Renal cortex interstitium (tissue), 11 donors: ENCODE results near the gene POLN. TPM values are rescaled to one million over a fixed set of nuclear protein-coding genes. Genes with fewer than 3 reads are reported as not detected.
"Not testable (repeated sequence)": the region's sequence is repeated elsewhere in the genome, so short reads cannot be mapped to it uniquely, and the experiment has no call there.

ENCODE experiments used
- DNase-seq, 11 donors: peaks; one replicate each; pipeline ENCODE4 v3.0.0-alpha.2; 2013; ENCODE audit warnings: low read depth in 9 of 11, low spot score in 4 of 11; ENCODE audit errors: extremely low read depth in 1 of 11
- polyA plus RNA-seq, 3 donors: library from polyadenylated mRNA; unstranded; fragments of 120-200 nt; gene quantifications; one replicate each; pipeline ENCODE4 v1.2.1, GENCODE V29; 2013; ENCODE audit not compliant: insufficient read length in 3 of 3

The POLN gene
- polyA plus RNA-seq, 3 donors, result 2.9 to 5.0 (median 3.1) TPM

DNA sequence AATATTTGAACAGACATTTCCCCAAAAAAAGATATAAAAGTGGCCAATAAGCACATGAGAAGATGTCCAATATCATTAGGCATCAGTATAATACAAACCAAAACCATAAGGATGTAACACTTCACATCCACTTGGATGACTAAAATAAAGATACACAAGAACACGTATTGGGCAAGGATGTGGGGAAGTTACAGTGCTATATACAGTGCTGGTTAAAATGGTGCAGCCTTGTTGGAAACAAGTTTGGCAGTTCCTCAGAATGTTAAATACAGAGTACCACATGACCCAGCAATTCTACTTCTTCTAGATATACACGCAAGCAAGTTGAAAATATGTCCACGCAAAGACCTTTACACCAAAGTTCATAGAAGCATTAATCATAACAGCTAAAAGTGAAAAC is 58.9 kb downstream of the POLN start:
- no peak for DNase-seq

DNA sequence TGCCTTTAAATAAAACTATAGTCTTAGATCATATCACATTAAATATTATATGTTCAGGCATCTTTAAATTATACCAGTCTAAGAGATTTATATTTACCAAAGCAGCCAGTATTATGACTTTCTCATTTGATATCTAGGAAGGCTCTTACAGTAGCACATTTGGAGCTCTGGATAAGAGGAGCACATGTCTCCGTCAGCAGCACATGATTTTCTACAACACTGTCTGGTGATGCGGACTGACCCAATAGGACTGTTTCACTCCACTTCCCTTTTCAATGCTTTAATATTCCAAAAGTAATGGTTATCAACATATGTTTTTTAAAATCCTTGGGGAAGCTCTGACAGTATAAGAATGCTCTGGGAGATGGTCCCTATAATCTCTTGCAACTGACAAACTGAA is 61.5 kb downstream of the POLN start:
- DNase-seq, result no peak

DNA sequence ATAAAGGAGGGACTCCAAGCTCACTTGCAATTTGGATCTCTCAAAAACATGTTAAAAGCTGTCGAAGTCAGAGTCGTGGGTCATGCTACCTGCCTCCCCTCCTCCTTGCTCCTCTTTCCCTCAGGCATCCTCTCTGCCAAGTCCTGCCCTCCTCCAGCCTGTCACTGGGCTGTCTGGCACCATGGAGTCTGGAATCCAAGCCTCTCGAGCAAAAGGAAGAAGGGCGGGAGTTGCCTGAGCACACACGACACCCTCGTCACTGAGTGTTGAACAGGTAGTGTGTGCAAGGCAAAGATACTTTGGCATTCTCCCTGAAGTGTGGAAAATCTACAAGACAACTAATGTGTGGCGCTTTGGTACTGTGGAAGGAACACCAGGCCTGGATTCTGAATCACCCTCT is 62.2 kb downstream of the POLN start:
- DNase-seq, result no peak

DNA sequence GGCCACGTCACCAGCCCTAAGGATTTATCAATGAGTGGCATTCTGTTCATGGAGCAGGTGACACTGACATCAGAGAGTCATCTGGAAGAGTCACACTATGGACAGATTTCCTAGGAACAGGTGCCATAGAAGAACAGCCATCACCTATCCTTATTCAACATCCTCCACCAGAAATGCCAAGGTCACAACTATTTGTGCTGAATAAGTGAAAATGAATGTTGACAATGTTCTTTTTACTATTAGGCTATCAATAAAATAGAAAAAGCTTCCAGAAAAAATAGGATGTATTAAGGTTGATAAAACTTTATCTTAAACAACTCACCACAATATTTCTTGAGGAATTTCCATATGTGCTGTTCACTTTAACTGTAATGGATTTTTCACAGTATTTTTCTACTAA is 62.9 kb downstream of the POLN start:
- DNase-seq, result no peak

DNA sequence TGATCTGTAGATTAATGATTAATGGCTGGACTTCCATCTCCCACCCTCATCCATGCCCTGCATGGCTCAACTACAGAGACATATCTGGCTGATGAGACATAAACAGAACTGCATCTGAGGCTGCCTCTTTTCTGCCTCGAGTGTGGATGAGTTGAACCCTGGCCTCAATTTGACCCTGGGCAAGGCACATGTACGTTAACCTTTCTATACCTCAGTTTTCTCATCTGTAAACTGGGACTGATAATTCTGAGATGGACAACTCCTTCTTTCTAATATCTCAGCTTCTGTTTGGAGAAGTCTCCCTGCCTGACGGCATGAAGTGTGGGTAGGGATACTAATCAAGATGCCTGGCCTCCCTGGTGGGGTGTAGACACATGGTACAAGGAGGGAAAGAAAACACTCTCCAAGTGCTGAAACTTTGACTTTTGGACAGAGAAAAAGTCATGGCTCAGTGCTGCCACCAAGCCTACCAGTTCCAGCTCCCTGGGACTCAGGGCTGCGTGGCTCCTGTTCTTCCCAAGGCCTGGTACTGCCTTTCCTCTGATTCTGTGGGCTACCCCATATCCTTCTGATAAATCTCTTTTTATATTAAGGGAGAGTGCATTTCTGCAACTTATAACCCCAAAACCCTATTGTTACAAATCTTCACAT is 64.4 kb downstream of the POLN start:
- DNase-seq, result no peak

DNA sequence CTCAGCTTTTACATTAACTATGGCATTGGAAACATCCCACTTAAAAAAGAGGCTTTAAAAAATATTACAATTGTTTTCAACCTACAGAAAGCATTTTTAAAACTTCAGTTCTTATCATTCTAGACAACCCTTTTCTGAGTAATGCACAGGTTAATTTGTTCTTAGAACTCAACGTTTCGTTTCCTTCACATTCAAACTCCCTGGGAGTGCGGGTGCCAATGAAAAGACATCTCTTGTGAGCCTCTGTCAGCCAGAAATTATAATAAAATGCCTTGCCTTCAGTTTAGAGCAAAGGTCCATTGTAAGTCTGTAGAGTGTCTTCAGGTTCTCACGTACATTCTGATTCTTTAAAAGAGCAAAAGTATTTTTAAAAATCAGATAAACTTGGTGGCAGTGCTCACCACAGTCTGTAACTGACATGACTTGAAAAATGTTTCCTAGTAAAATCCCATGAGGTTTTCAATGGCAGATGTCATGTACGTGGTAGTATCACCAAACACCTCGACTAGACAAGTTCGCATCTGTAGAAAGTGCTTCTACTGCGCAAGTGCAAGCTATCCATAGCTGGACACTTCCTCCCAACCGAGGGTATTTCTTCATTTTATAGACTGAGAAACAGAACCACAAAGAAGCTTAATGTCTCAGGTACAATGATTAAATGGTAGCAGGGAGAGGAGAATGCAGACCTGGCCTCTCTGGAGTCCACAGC is 65.8 kb downstream of the POLN start:
- DNase-seq, result no peak

DNA sequence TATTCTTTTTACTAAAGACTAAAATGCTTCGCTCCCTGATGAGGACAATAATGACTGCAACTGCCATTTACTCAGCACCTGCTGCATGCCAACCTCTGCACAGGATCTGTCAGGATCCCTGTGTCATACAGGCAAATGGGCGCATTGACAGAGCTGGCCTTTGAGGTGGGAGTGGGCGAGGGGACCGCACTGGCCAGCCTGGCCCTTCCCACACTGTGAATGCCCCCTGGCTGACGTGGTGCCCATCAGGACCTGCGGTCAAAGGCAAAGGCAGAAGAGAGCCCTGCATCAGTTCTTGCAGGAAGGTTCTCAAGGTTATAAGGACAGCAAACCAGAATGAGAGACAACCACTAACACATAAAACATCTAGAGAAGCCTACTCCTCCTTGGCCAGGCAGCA is 67.9 kb downstream of the POLN start:
- DNase-seq, result no peak

DNA sequence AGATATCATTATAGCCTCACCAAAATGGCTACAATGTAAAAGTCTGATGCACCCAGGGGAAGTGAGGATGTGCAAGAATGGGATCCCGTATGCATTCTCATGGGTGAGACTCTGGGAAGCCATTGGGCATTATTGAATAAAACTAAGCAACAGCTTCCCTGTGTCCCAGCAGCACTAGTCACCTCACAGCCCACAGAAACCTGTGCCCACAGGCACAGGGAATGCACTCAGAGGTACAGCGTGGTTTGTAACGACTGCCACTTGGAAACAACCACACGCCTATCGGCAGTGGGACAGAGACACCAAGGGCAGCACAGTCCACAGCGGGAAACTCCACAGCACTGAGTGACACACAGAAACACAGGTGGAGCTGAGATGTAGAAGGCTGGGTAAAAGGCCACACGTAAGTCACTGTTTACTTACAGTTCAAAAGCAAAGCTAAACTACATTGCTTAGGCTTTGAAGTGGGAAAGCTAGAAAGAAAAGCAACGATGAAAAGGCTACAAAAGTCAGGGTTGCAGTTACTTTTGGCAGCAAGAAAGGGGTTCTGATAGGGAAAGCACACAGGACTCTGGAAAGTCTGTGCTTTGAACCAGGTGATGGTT is 69.2 kb downstream of the POLN start:
- no peak for DNase-seq

DNA sequence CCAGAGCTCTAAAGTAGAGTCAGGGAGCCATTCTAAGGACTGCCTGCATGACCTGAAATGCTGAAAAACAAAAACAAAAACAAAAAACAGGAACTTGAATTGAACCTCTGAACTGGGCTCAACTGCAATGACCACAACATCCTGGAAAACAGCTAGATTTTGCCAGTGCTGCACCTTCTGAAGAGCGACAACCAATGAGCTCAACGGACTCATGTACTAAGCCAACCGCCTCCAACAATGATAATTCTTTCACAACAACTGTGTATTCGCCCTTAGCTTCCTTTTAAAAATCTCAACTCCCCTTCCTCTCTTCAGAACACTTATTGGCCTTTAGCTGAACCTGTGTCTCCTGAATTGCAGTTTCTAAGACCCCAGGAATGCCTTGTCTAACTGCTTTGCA is 69.8 kb downstream of the POLN start:
- no peak for DNase-seq

DNA sequence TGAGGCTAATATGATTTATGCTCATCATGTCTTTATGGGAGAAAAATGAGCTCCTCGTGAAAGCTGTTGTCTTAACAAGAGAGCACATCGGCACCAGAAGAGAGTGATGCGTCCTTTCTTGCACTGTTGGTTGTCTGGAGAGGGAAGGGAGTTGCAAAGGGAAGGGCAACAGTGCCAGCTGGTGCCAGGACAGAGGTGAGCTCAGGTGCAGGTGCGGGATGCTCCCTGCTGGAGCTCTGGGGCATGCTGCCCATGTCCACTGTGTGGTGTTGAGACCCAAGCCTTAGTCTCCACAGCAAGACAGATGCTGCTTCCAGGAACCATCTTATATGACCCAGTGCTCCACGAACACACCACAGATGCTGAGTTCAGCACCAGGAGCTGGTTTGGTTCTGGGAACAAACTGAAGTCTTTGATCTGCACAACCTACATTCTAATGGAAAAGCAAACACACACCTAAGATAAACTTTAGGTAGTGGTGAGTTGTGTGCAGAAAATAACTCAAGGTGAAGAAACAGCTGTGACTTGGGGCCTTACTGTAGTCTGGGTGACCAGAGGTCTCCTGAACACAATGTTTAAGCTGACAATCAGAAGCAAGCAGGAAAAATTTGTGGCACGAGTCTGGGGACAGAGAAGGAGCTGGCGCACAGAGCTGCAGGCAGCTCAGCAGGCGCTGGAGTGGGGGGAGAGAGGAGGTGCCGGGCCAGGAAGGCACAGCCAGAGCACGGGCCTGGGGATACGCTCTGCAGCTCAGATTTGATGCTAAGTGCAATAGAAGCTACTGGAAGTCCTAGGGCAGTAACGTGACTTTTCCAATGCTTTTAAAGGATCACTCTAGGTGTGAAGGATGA is 73.2 kb downstream of the POLN start:
- no peak for DNase-seq

DNA sequence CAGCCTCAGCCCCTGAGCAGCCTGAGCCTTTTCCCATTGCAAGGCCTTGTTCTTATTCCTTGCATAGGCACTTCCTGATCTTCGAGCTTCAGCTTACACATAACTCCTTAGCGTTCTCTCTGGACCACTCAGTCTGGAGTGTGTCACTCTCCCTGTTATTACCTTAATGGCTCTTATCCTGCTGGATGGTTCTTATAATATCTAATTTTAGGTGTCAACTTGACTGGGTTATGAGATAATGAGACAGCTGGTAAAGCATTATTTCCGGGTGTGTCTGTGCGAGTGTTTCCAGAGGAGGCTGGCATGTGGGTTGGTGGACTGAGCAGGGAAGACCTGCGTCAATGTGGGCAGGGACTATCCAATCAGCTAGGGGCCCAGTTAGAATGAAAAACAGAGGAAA is 75.7 kb downstream of the POLN start:
- no peak for DNase-seq

DNA sequence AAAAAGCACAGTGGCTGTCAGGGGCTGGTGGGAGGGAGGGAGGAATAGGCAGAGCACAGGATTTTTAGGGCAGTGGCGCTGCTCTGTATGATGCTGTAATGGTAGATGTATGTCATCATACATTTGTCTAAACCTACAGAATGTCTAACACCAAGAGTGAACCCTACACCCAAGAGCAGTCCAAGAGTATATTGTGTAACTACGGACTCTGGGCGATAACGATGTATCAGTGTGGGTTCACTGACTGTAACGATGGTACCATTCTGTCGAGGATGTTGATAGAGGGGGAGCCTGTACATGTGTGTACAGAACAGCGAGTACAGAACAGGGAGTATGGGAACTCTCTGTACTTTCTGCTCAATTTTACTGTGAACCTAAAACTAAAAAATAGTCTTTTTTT is 76.5 kb downstream of the POLN start:
- no peak for DNase-seq

DNA sequence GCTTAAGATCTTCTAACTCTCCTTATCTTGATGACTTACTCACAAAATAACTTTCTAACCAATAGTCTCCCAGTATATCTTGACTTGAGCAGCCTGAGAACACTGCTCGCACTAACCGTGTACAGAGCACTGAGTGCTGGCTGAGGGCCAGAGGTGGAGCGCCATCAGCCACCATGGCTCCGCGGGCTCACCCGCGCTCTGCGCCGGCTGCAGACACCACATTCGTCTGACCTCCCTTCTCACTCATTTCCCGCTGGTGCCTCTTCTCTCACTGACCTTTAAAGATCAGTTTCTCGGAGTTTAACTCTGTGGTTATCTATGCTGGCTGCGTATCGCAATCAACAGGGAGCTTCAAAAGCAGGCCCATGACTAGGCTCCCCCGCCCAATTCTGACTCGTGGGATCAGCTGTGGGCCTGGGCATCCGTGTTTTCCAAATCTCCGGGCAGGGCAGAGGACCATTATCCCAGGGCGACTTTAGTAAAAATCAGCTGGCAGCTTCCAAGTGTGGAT is 78.6 kb downstream of the POLN start:
- DNase-seq, result no peak

DNA sequence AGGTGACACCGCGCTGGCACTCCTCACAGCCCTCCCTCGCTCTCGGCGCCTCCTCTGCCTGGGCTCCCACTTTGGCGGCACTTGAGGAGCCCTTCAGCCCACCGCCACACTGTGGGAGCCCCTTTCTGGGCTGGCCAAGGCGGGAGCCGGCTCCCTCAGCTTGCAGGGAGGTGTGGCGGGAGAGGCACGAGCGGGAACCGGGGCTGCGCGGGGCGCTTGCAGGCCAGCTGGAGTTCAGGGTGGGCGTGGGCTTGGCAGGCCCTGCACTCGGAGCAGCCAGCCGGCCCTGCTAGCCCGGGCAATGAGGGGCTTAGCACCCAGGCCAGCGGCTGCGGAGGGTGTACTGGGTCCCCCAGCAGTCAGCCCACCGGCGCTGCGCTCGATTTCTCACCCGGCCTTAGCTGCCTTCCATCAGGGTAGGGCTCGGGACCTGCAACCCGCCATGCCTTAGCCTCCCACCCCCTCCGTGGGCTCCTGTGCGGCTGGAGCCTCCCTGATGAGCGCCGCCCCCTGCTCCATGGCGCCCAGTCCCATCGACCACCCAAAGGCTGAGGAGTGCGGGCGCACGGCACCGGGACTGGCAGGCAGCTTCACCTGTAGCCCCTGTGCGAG is 80.7 kb downstream of the POLN start:
- DNase-seq, result not testable (repeated sequence)

DNA sequence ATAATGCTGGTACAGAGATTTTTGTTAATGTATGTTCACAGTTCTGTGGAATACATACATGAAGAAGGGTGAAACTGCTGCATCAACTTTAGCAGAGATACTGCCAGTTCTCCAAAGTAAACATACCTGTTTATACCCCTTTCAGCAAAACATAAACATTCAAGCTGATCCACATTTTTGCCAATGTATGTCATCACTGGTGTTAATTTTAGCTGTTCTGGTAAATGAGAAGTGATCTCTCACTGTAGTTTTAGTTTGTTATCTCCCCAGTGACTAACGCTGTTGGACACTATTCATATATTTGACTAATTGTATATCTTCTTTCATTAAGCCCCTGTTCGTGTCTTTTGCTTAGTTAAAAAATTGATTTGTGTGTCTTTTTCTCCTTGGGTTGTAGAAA is 82.0 kb downstream of the POLN start:
- DNase-seq, result no peak

DNA sequence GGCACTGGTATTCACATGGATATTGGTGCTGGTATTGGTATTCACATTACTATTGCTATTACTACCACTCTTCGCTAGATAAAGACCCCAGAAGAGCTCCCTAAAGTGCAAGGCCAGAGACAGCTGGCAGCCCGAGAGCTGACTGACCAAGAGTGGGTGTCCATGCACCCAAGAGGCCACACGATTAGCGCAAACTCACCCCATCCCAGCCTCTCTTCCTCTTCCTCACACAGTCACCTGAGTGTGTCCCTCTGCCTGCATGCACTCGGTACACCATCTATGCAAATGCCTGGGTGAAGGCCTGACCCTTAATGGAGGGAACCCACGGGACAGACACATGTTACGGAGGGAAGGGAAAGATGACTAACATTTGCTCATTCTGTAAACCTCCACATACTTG is 86.7 kb downstream of the POLN start:
- DNase-seq, result no peak

DNA sequence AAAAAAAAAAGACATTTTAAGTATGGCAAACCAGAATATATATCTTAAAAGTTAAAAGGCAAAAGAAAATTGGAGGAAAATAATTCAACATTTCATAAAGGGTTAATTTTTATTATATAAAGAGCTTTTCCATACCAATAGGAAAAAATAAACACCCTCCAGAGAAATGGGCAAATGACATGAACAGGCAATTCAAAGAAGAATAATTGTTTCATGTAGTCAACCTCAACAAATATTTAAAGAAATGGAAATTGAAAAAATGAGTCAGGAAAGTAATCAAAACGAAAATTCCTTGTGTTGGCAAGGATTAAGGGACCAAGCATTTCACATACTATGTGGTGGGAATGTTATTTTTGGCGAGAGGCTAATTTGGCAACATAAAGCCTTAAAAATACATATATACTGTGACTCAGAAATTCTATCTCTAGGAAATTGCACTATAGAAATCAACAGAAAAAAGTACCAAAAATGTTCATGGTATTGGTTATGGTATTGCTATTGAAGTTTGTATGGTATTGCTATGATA is 87.6 kb downstream of the POLN start:
- no peak for DNase-seq

DNA sequence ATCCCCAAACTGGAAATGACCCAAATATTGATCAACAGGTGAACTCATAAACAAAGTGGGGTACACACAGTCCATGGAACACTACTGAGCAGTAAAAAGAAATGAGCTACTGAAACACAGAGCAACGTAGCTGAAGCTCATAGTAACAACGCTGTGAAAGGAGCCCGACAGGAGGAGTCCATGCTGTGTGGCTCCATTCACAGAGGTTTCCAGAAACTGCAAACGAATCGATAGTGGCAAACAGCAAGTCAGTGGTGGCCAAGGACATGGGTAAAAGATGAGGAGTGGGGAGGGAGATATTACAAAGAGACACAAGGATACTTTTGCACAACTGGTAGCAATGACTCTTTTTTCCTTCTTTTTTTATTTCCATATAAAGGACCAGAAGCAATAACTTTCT is 90.4 kb downstream of the POLN start:
- no peak for DNase-seq

DNA sequence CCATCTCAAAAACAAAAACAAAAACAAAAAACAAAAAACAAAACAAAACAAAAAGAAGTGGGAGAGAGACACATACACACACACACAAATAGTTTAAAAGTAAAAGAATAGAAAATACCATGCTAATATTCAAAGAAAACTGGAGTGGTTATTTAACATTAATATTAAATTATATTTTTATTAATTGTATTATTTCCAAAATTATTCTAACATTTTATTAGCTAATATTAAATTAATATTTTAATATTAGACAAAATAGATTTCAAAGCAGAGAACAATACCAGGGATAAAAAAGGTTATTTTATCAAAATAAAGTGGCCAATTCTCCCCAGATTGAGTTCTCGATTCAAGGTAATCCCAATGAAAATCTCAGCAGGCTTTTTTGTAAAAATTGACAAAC is 91.8 kb downstream of the POLN start:
- no peak for DNase-seq
